Measurements from ENCODE around the gene TMEM202.
"Not testable (repeated sequence)": the region's sequence is repeated elsewhere in the genome, so short reads cannot be mapped to it uniquely, and the experiment has no call there.

TMEM202 gene

GRCh38 chr15:72397796-72398588, at the start of gene TMEM202:
Gene TMEM202, plus strand, starts transcription at chr15:72398305. Its CDS starts 22 bp downstream, at chr15:72398327.
- DNase-seq (ENCODE audit: low read depth) = no peak

GRCh38 chr15:72353266-72353665, 44.8 kb upstream of the TMEM202 start:
- peak; percentile 62 for DNase-seq (ENCODE audit: low read depth)

DNA sequence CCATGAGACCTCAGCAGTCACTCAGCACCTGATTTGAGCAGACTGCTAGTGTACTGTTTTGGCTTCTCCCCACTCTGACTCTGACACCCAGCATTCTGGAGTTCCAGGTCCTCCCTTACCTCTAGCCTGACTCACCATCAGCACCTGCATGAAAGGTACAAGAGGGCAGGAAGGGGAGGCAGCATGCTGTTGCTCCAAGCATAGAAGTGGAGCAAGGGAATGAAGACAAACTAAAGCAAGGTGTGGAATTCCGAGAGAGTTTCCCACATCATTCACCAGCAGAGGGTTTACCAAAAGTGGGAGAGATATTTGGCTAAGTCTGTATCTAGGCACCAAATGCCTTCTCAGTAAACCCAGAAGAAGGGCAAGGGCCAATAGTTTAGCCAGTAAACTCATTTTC, 43.6 kb upstream of the TMEM202 start:
- DNase-seq (ENCODE audit: low read depth) = no peak

- DNase-seq (ENCODE audit: low read depth) = no peak
Measured at GRCh38 chr15:72358121-72358520, 40.0 kb upstream of the TMEM202 start.

GRCh38 chr15:72358650-72359171, 39.4 kb upstream of the TMEM202 start:
- peak; percentile 91 for DNase-seq (ENCODE audit: low read depth)

- no peak for DNase-seq (ENCODE audit: low read depth)
Measured at GRCh38 chr15:72361176-72361575, 36.9 kb upstream of the TMEM202 start.

GRCh38 chr15:72365844-72366243, 32.3 kb upstream of the TMEM202 start:
- DNase-seq (ENCODE audit: low read depth) = no peak

DNA sequence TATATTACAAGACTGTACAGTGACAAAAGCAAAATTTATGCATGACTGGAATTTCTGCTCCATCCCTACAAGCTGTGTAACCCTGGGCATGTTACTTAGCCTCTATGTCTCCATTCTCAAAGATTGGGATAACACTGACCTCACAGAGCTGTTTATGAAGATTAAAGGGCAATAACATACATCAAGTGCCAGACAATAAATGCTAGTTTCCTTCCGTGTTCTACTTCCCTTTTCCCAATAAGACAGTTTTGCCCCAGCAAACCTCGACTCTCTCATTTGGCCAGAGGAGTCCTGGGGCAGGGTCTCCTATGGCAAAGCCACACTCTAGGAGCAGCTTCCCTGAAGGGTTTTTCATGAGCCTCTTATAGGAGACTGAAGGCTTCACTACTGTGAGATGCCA, 29.8 kb upstream of the TMEM202 start:
- DNase-seq (ENCODE audit: low read depth) = no peak

DNA sequence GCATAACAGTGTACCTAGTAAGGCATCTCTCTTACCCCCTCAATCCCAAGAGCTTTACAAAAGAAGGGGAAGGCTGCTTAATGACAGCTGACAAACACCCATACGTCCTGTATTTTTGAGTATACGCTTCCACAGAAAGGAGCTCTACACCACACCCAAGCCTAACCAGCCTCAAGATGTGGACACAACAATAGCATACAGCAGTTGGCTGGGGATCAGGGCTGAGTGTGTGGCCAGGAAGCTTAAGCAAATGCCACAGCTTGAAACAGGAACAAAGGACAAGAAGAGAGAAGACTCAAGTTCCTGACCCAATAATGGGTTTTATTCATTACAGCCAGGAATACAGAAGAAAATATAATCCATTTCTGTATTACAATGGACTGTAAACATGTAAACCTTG, 29.2 kb upstream of the TMEM202 start:
- DNase-seq (ENCODE audit: low read depth) = no peak

DNA sequence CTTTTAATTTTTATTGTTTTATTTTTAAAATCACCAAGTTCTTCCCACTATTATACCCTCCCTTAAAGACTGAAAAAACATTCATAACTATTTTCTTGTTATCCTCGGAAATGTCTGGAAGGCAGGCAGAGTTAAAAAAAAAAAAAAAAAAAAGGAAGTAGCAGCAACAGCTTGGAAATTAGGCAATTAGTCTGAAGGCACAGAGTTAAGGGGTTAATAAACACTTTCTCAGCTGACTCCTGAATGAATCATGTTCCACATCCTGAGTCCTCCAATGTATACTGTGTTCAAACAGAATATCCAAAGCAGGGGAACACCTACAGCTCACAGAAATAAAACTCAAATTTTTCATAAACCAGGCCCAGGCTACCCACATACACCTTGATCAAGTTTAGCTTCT, 28.1 kb upstream of the TMEM202 start:
- DNase-seq (ENCODE audit: low read depth) = no peak

GRCh38 chr15:72372361-72372760, 25.7 kb upstream of the TMEM202 start:
- no peak for DNase-seq (ENCODE audit: low read depth)

DNA sequence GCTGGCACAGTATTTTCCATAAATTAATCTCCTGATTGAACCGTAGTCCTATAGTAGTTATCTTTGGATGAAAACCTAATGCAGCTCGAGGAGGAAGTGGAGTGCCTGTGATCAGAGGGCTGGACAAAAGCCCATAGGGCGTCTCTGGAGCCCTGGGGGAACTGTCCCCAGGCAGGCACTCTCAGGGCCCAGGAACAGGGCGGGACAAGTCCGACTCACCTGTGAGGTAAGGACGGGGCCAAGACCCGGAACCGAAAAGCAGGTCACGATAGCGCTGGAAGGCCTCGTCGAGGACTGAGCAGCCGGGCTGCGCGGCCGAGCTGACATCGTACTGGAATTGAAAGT, 22.6 kb upstream of the TMEM202 start:
- no peak for DNase-seq (ENCODE audit: low read depth)

DNA sequence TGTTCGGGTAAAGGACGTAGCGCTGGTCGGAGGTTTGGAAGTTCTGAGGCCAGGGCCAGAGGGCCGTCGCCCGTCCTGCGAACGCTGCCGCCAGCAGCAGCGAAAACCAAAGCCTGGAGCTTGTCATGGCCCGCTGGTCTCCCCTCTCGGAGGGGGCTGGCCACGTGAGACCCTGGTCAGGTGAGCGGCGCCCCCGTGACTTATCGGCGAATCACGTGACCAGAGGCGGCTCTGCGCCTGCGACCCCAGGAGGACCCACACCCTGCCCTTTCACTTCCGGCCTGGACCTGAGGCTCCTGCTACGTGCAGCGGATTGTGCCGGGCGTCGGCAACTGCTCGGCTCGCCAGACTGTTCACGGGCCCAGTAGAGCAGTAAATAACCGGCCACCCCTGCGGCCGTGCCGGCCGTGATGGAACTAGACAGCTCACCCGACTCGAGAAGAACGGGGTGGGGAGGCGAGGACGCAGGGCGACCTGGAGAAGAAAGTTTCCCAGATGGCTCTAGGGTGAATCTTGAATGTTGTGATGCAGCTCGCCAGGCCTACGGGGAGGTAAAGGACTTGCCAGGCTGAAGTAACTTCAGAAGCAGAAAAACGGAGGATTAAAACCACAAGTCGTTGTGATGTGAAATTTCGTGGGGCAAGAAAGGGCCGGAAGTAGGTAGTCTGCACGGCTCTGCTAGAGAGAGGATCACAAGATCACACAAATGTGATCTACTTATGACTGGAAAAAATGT, 22.1 kb upstream of the TMEM202 start, which contains the start of gene HEXA:
Gene HEXA (minus strand): TSS at position 169 of the 736 bp plus-strand sequence. CDS start 42 bp downstream, at position 127.
- DNase-seq (ENCODE audit: low read depth) = peak; percentile 93

- DNase-seq (ENCODE audit: low read depth) = no peak
Measured at GRCh38 chr15:72377331-72377730, 20.8 kb upstream of the TMEM202 start.

GRCh38 chr15:72379106-72379505, 19.0 kb upstream of the TMEM202 start:
- not testable (repeated sequence) for DNase-seq (ENCODE audit: low read depth)

DNA sequence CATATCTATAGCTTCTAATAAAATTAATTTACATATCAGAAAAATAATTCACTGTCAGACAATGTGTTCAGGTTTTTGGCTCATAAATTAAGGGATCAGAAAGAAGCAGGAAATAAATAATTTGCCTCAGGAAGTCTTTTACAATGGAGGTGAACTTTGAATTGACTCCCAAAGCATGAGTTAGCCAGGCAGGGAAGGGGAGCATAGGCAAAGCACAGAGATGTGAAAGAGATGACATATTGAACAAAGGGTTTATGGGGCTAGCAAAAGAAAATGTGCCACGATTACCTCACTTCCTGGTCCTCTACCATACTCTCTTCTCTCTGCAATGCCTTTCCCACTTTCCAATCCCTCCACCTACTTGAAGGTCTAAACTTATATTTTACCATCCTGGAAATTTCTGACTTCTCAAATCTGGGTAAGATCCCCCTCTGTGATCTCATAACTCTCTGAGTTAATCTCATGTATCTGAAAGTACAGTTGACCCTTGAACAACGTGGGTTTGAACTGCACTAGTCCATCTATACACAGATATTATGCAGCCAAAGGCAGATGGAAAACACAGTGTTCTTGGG, 18.2 kb upstream of the TMEM202 start:
- DNase-seq (ENCODE audit: low read depth) = no peak

- no peak for DNase-seq (ENCODE audit: low read depth)
Measured at GRCh38 chr15:72380743-72381142, 17.4 kb upstream of the TMEM202 start.

- DNase-seq (ENCODE audit: low read depth) = peak; percentile 23
Measured at GRCh38 chr15:72382146-72382545, 16.0 kb upstream of the TMEM202 start.

DNA sequence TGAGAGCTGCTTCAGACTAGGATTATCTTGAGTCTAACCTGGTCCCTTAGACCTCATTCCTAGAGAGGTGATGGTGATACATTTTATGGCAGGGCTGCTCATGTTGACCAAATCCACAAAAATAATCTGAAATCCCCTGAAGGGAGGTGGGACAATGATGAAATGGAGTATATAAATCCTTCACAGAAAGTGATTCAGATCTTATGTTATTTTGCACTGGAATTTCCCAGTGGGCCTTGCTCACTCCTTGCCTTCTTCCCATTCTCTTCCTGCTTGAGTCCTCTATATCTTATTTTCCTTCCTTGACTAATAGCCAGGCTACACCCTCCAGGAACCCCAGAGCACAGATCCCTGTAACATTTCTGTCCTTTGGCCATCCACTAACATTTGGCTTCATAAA, 10.4 kb upstream of the TMEM202 start:
- peak; percentile 6 for DNase-seq (ENCODE audit: low read depth)

- peak; percentile 3 for DNase-seq (ENCODE audit: low read depth)
Measured at GRCh38 chr15:72389231-72389630, 8.9 kb upstream of the TMEM202 start.

DNA sequence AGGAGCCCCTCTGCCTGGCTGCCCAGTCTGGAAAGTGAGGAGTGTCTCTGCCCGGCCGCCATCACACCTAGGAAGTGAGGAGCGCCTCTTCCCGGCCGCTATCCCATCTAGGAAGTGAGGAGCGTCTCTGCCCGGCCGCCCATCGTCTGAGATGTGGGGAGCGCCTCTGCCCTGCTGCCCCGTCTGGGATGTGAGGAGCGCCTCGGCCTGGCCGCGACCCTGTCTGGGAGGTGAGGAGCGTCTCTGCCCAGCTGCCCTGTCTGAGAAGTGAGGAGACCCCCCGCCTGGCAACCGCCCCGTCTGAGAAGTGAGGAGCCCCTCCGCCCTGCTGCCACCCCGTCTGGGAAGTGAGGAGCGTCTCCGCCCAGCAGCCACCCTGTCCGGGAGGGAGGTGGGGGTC, 1.8 kb upstream of the TMEM202 start:
- DNase-seq (ENCODE audit: low read depth) = not testable (repeated sequence)

DNA sequence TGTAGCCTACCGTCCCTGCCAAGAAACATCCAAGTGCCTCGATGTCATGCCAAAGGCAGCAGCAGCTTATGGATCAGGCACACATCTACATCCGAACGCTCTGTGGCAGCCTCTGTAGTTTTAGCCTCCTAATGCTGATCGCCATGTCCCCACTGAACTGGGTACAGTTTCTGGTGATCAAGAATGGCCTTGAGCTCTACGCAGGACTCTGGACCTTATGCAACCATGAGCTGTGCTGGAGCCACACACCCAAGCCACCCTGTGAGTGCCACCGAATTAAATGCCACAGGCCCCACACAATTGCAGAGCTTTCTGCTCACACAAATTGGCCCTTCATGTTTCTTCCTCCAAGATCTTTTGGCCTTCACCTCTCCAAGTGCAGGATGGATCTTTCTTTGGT, 543 bp downstream of the TMEM202 start:
- DNase-seq (ENCODE audit: low read depth) = no peak

DNA sequence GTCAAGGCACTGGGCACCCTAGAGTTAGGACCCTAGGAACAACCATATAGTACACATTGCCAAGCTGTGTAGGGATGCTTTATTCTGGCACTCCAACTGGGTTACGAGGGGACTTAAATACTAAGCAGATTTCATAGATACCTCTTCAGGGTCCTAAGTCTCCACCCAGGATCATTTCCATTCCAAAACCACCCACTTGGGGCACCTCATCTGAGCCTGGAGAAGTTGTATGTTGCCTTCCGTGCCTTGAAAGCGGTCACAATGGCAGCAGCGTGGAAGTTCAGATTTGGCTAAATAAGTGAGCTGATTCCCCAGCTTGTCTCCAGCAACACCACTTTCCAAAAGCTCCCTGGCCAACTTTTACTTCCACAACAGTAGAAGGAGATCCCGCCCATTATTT, 4.6 kb downstream of the TMEM202 start:
- DNase-seq (ENCODE audit: low read depth) = no peak

Measured in EH (cell line).